Measurements from ENCODE around the gene FAM53B.
"Not testable (repeated sequence)": the region's sequence is repeated elsewhere in the genome, so short reads cannot be mapped to it uniquely, and the experiment has no call there.

DNA sequence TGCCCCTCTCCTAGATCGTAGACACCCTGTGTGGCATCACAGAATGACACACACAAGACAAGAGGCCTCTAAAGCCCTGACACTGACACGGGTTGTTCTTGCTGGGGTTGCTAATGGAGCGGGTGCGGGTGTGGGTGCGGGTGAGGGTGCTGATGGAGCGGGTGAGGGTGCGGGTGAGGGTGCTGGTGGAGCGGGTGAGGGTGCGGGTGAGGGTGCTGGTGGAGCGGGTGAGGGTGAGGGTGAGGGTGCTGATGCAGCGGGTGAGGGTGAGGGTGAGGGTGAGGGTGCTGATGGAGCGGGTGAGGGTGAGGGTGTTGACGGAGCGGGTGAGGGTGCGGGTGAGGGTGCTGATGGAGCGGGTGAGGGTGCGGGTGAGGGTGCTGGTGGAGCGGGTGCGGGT, 134.0 kb downstream of the FAM53B start:
- TF ChIP-seq, protein P1, sequence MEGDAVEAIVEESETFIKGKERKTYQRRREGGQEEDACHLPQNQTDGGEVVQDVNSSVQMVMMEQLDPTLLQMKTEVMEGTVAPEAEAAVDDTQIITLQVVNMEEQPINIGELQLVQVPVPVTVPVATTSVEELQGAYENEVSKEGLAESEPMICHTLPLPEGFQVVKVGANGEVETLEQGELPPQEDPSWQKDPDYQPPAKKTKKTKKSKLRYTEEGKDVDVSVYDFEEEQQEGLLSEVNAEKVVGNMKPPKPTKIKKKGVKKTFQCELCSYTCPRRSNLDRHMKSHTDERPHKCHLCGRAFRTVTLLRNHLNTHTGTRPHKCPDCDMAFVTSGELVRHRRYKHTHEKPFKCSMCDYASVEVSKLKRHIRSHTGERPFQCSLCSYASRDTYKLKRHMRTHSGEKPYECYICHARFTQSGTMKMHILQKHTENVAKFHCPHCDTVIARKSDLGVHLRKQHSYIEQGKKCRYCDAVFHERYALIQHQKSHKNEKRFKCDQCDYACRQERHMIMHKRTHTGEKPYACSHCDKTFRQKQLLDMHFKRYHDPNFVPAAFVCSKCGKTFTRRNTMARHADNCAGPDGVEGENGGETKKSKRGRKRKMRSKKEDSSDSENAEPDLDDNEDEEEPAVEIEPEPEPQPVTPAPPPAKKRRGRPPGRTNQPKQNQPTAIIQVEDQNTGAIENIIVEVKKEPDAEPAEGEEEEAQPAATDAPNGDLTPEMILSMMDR (IDR thresholded peaks at IDR 0.05): not testable (repeated sequence)
- not testable (repeated sequence) for TF ChIP-seq POLR2AphosphoS5 (IDR thresholded peaks at IDR 0.05)

Data from esophagus muscularis mucosa (tissue), 3 donors.